HepG2 (cell line): ENCODE data around the gene TSPAN32. TPM values are rescaled to one million over a fixed set of nuclear protein-coding genes. Genes with fewer than 3 reads are reported as not detected.
"Not testable (repeated sequence)": the region's sequence is repeated elsewhere in the genome, so short reads cannot be mapped to it uniquely, and the experiment has no call there.

Experiments
- ATAC-seq: fragments of 200-7000 bp; cut with Tn5 transposase; 3 replicates; pipeline ENCODE4 v1.9.1; 2020; ENCODE audit warnings: mild to moderate bottlenecking, moderate library complexity
- BruUV-seq: library from RNA; stranded (reverse); fragments of 400-500 nt; replicated peaks from 2 replicates; lab custom pipeline; 2021; lab: Mats Ljungman, UMichigan
- CTCF ChIA-PET: fragments of 300-600 bp; formaldehyde crosslinking; extraction: SDS; loops from one replicate; lab custom pipeline; 2021; ENCODE audit warnings: low total read pairs, inconsistent platforms, low intra/inter-chr PET ratio; lab: Yijun Ruan, JAX
- POLR2A ChIA-PET: fragments of 350-600 bp; sonication (Branson Sonifier 250); formaldehyde crosslinking; loops from one replicate; lab custom pipeline; 2020; ENCODE audit warnings: antibody characterized with exemption, inconsistent platforms; lab: Yijun Ruan, JAX
- DNase-seq: peaks from one replicate; pipeline ENCODE4 v3.0.0-alpha.2; 2015; ENCODE audit warnings: low spot score
- FAIRE-seq: peaks from 3 replicates; lab custom pipeline; 2011; peaks lifted over from hg19 to GRCh38; lab: Jason Lieb, UNC
- H2AFZ ChIP-seq: one replicate; pipeline ENCODE4 v1.6.1; 2011; ENCODE audit warnings: low read length, inconsistent platforms
- H3K27ac ChIP-seq: fragments of 300-600 bp; 3 replicates; pipeline ENCODE4 v1.8.0; 2011; ENCODE audit warnings: mixed run types, mild to moderate bottlenecking, mixed read lengths, low read length, inconsistent platforms; ENCODE audit not compliant: insufficient read depth; ENCODE audit errors: extremely low read length
- H3K27me3 ChIP-seq, 2 experiments: fragments of 200-600 bp in 1 of 2; 2 replicates in 1 of 2; 3 replicates in 1 of 2; pipeline versions ENCODE4 v1.6.0 to v1.8.0; 2011; ENCODE audit warnings: low read length in 2 of 2, mild to moderate bottlenecking in 2 of 2, moderate library complexity in 2 of 2, inconsistent platforms in 1 of 2; ENCODE audit not compliant: insufficient read depth in 2 of 2, control insufficient read depth in 1 of 2
- H3K36me3 ChIP-seq, 2 experiments: fragments of 200-600 bp in 1 of 2; replicated peaks in 1 of 2; 2 replicates in 1 of 2; 3 replicates in 1 of 2; pipeline versions ENCODE4 v1.5.1 to v1.8.0; 2011; ENCODE audit warnings: low read length in 2 of 2, inconsistent platforms in 1 of 2; ENCODE audit not compliant: insufficient read depth in 2 of 2, control insufficient read depth in 1 of 2
- H3K4me1 ChIP-seq: 2 replicates; pipeline ENCODE4 v1.5.1; 2012; ENCODE audit warnings: low read length, inconsistent platforms; ENCODE audit not compliant: insufficient read depth
- H3K4me2 ChIP-seq: 2 replicates; pipeline ENCODE4 v1.6.0; 2011; ENCODE audit warnings: low read depth, low read length, inconsistent platforms
- H3K4me3 ChIP-seq, 3 experiments: fragments of 200-600 bp in 1 of 3; sonication (generic), shearing (Covaris generic) in 1 of 3; replicated peaks in 1 of 3; 2 replicates each; pipeline ENCODE4 v1.5.1; 2011 to 2016; ENCODE audit warnings: low read length in 3 of 3, inconsistent platforms in 2 of 3, low read depth in 2 of 3, mild to moderate bottlenecking in 2 of 3, control low read depth in 1 of 3, mixed read lengths in 1 of 3; ENCODE audit not compliant: insufficient read depth in 1 of 3
- H3K79me2 ChIP-seq: one replicate; pipeline ENCODE4 v1.6.1; 2011; ENCODE audit warnings: low read length, inconsistent platforms; ENCODE audit not compliant: insufficient read depth
- H3K9ac ChIP-seq: 2 replicates; pipeline ENCODE4 v1.6.0; 2011; ENCODE audit warnings: mild to moderate bottlenecking, low read depth, low read length, inconsistent platforms; ENCODE audit not compliant: insufficient read depth
- H3K9me3 ChIP-seq: 2 replicates; pipeline ENCODE4 v1.5.1; 2012; ENCODE audit warnings: mild to moderate bottlenecking, low read length
- H4K20me1 ChIP-seq: 2 replicates; pipeline ENCODE4 v1.6.0; 2011; ENCODE audit warnings: inconsistent platforms, mild to moderate bottlenecking, low read length, moderate library complexity; ENCODE audit not compliant: insufficient read depth
- CEBPB ChIP-seq: IDR thresholded peaks from 2 replicates; pipeline ENCODE4 v1.6.1; 2011; ENCODE audit warnings: low read depth, low read length, improper control_type of control experiment, borderline replicate concordance
- EED ChIP-seq: sonication (generic); formaldehyde crosslinking; IDR thresholded peaks from 2 replicates; pipeline ENCODE4 v1.5.0; 2020; ENCODE audit warnings: mild to moderate bottlenecking, missing genetic modification reagents
- KAT2B ChIP-seq: fragments of 150-350 bp; IDR thresholded peaks from 2 replicates; pipeline ENCODE4 v1.6.1; 2014; ENCODE audit warnings: low read depth, low read length, borderline replicate concordance
- KLF12 ChIP-seq: sonication (generic); formaldehyde crosslinking; IDR thresholded peaks from 2 replicates; pipeline ENCODE4 v1.4.0; 2020; ENCODE audit warnings: missing genetic modification reagents, borderline replicate concordance
- SIX1 ChIP-seq: sonication (generic); formaldehyde crosslinking; IDR thresholded peaks from 2 replicates; pipeline ENCODE4 v1.4.0; 2020; ENCODE audit warnings: missing genetic modification reagents, borderline replicate concordance
- SMYD3 ChIP-seq: sonication (generic); formaldehyde crosslinking; IDR thresholded peaks from 2 replicates; pipeline ENCODE4 v1.8.1; 2023; ENCODE audit warnings: mild to moderate bottlenecking, missing genetic modification reagents
- SRSF4 ChIP-seq: fragments of 200-400 bp; formaldehyde crosslinking; IDR thresholded peaks from one replicate; pipeline ENCODE4 v1.6.1; 2018; ENCODE audit warnings: mild to moderate bottlenecking, low read depth, low read length, moderate library complexity; ENCODE audit not compliant: poor library complexity, severe bottlenecking
- ZNF124 ChIP-seq: sonication (generic); formaldehyde crosslinking; IDR thresholded peaks from 2 replicates; pipeline ENCODE4 v1.4.0; 2020; ENCODE audit warnings: missing genetic modification reagents
- ZNF776 ChIP-seq: sonication (generic); formaldehyde crosslinking; IDR thresholded peaks from 2 replicates; pipeline ENCODE4 v1.4.0; 2020; ENCODE audit warnings: mild to moderate bottlenecking, missing genetic modification reagents
- ZNF841 ChIP-seq: sonication (generic); formaldehyde crosslinking; IDR thresholded peaks from 2 replicates; pipeline ENCODE4 v1.8.1; 2023; ENCODE audit warnings: missing genetic modification reagents, borderline replicate concordance
- WGBS: methylation state at CpG from one replicate; pipeline ENCODE4 v1.1.6; 2017; ENCODE audit warnings: low lambda C conversion rate; 5-methylcytosine and 5-hydroxymethylcytosine counted together
- in situ Hi-C: cut with HindIII; loops from 2 replicates; pipeline ENCODE4 v1.10.0; 2017; ENCODE audit warnings: low pct_unique_long_range_greater_than_20kb; ENCODE audit not compliant: extremely low pct_ligation_motif_present
- intact Hi-C: fragments of 100-400 bp; cut with micrococcal nuclease; formaldehyde crosslinking; loops from one replicate; pipeline ENCODE4 v1.10.0; 2022; ENCODE audit not compliant: unreplicated experiment
- polyA plus RNA-seq, 8 experiments: library from polyadenylated mRNA; depleted of rRNA in 3 of 8; stranded (reverse) in 7 of 8; unstranded in 1 of 8; fragments of >200 nt; fragmentation: Illumina TruSeq in 4 of 8; extraction: Trizol in 4 of 8; gene quantifications; 2 replicates each; pipeline versions ENCODE4 v1.2.1 to v1.2.3, GENCODE V29; 2011 to 2016; ENCODE audit warnings: low read depth in 4 of 8, missing spikeins in 1 of 8, mixed read lengths in 1 of 8; ENCODE audit not compliant: insufficient read depth in 1 of 8
- total RNA-seq, 5 experiments: library from RNA; depleted of rRNA; stranded (reverse); fragments of >200 nt; fragmentation: Illumina TruSeq; extraction: Trizol; gene quantifications; 2 replicates each; pipeline ENCODE4 v1.2.3, GENCODE V29; 2016; ENCODE audit warnings: low read depth in 1 of 5

TSPAN32 gene
- total and polyA plus RNA-seq, 2 of the 13 experiments (the other 11 are each of a cell fraction or from before 2014, with no cell fraction given), result 0.09 to 0.70 TPM

GRCh38 chr11:2352420-2352819, 50.6 kb downstream of the TSPAN32 start (continued):
- no peak for TF ChIP-seq SRSF4

- Histone ChIP-seq H3K9me3 (no peaks in the 10 kb centered on the region), H3K79me2 (no peaks in the 10 kb centered on the region), H3K4me3 (no peak overlapping the region), H3K4me1 (no peaks in the 10 kb centered on the region), H4K20me1 (no peaks in the 10 kb centered on the region), H3K4me2 (no peak overlapping the region), H3K27ac (no peak overlapping the region), H3K36me3 (no peaks in the 10 kb centered on the region)
- no peak for ATAC-seq
- WGBS, result 1% methylated on average over 5 of the region's 7 CpGs
- intact Hi-C loops, result loop anchor here (5.0 kb wide), 1 partner anchor 473 kb away; no protein-coding TSS in a partner anchor
- CTCF ChIA-PET, result no interaction called here
- no TSS peak for BruUV-seq
- no peak for FAIRE-seq
- POLR2A ChIA-PET, result no interaction called here
- 0 out of 2 replicates have a peak, but pooled peaks have one; percentile 4 for TF ChIP-seq CEBPB
- TF ChIP-seq SIX1 (CRISPR knock-in tag), result no peak
- TF ChIP-seq, all 625 proteins: peak for 1
- Histone ChIP-seq H3K9ac (no peak overlapping the region), H2AFZ (no peak overlapping the region), H3K27me3 (peaks cover 11 to 71% of the 10 kb centered on the region in 2 experiments)
- in situ Hi-C loops, result no loop called here
- DNase-seq, result no peak
These were observed 53.3 kb downstream of the TSPAN32 start for GRCh38 chr11:2355000-2355644.

- in situ Hi-C loops (no loop called here), intact Hi-C loops (no loop called here)
- H3K36me3 ChIP-seq, result no peaks in the 10 kb centered on the region
- H3K4me3 ChIP-seq, result no peak overlapping the region
- FAIRE-seq, result no peak
- POLR2A ChIA-PET, result no interaction called here
- TF ChIP-seq EED (CRISPR knock-in tag) (no peak), ZNF124 (CRISPR knock-in tag) (no peak), KAT2B (no peak), ZNF776 (CRISPR knock-in tag) (no peak), SMYD3 (CRISPR knock-in tag) (no peak), ZNF841 (CRISPR knock-in tag) (no peak), KLF12 (CRISPR knock-in tag) (no peak)
- H3K79me2 ChIP-seq, result no peaks in the 10 kb centered on the region
- no TSS peak for BruUV-seq
- CTCF ChIA-PET, result no interaction called here
- no peak overlapping the region for H2AFZ ChIP-seq
- no peaks in the 10 kb centered on the region for H3K9me3 ChIP-seq
- no peak overlapping the region for H3K27ac ChIP-seq
- no peak for DNase-seq
- ATAC-seq, result no peak
- peaks cover 12 to 71% of the 10 kb centered on the region in 2 experiments for H3K27me3 ChIP-seq
- H3K4me2 ChIP-seq, result no peak overlapping the region
- 0% methylated on average over 2 of the region's 8 CpGs for WGBS
- H3K4me1 ChIP-seq, result no peaks in the 10 kb centered on the region
- H4K20me1 ChIP-seq, result no peaks in the 10 kb centered on the region
- no peak overlapping the region for H3K9ac ChIP-seq
These were observed 55.4 kb downstream of the TSPAN32 start for GRCh38 chr11:2357246-2357645.

GRCh38 chr11:2357651-2358050, 55.8 kb downstream of the TSPAN32 start:
- in situ Hi-C loops, H3K4me3 ChIP-seq, H3K79me2 ChIP-seq, H3K36me3 ChIP-seq, POLR2A ChIA-PET, H4K20me1 ChIP-seq, BruUV-seq, H2AFZ ChIP-seq, ATAC-seq, DNase-seq, H3K27ac ChIP-seq, H3K4me2 ChIP-seq, H3K9me3 ChIP-seq, H3K9ac ChIP-seq, FAIRE-seq, intact Hi-C loops, H3K4me1 ChIP-seq, CTCF ChIA-PET: not testable (repeated sequence)
- peaks cover 12 to 74% of the 10 kb centered on the region in 2 experiments for H3K27me3 ChIP-seq
- 5% methylated on average over 7 of the region's 13 CpGs for WGBS
